GM18951 (cell line): ENCODE measurements around the gene CBX6.

ENCODE experiments used
- POLR2A ChIP-seq: IDR thresholded peaks from 4 replicates; pipeline ENCODE4 v1.6.1; 2011; ENCODE audit warnings: mild to moderate bottlenecking; ENCODE audit not compliant: insufficient read length, insufficient read depth; ENCODE audit errors: extremely low read depth
- in situ Hi-C: fragments of 300-500 bp; cut with MboI; formaldehyde crosslinking; loops from one replicate; pipeline ENCODE4 v1.12.0; 2022; ENCODE audit warnings: low sequenced_read_pairs, mixed read lengths, inconsistent platforms; ENCODE audit not compliant: unreplicated experiment

Gene CBX6

DNA sequence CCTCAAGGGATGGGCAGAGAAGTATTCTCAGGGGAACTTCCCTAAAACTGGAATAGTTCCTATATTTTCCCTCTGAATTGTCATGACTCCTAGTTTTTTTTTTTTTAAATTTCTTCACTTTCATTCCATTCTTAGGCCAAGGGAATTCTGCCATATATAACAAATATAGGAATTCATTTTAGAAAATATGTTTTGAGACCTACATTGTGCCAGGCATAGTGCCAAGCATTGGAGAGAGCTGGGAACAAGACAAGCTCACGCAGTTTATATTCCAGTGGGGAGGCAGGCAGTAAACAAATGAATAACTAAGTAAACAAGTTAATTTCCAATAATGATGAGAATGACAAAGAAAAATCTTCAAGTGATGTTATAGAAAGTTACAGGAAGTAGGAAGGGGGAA is 25.6 kb downstream of the CBX6 start:
- no peak for TF ChIP-seq POLR2A
- in situ Hi-C loops, result no loop called here

DNA sequence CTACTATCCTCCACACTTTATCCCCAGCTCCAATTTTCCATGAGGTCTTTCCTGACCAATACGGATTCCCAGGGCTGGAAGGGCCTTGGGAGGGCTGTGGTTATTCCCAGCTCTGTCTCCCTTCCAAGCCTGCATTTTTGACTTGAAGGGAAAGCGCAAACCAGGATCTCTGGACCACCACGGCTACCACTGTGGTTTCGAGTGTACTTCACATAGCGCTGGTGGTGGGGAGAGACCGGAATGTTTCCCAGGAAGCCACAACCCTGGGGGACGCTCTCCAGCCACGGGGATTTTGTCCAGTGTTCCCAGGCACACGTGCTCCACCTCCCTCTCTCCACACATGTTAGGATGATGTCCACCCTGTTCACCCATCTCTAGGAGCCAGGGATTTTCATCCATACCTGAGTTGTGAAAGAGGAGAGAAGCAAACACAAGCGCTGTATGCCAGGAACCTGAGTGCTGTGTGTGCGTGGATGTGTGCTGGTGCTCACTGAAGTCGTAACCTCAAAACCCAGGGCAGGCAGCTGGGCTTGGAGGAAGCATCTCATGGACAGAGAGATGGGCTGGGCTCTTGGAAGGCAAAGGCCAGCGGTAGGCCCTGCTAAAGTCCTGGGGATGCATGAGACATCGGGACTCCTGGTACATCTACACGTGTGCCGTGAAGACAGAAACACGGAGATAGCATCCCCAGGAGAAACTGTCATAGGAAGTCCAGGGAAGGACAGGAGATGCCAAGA is 26.8 kb downstream of the CBX6 start:
- TF ChIP-seq POLR2A, result no peak
- in situ Hi-C loops, result no loop called here

- no peak for TF ChIP-seq POLR2A
- in situ Hi-C loops, result no loop called here
These were observed 27.6 kb downstream of the CBX6 start for GRCh38 chr22:38844315-38845003.

- no peak for TF ChIP-seq POLR2A
- in situ Hi-C loops, result no loop called here
These were observed 28.2 kb downstream of the CBX6 start, which contains the start of gene NPTXR for GRCh38 chr22:38843657-38844314. TSS of gene NPTXR (minus strand) at chr22:38844028.

- in situ Hi-C loops, result no loop called here
- TF ChIP-seq POLR2A, result no peak
These were observed 28.8 kb downstream of the CBX6 start for GRCh38 chr22:38843201-38843656.

DNA sequence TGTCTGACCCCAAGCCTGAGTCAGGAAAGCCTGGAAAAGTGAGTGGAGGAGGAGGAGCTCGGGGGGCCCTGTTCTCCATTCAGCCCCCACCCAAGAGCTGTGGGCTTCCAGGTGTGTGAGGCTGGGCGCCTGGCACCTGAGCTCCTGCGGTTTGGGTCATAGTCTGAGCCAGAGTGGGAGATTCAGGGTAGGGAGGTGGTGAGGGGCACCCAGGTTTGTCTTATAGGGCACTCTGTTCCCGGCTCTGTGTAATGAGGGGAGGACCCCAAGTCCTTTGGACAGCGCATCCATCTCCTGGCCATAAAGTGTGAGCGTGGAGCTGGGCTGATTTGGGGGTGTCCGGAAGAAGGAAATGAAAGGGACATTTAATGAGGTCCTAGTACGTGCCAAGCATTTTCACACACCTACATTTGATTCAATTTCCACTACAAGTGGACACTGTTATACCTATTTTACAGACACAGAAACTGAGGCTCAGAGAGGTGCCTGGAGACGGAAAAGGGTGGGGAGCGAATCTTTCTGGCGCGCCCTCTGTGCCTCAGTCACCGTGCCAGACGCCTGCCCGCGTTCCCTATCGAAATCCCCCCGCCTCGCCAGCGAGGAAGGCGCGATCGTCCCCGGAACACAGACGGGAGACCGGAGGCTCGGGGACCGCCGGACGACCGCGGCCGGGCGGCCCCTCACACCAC is 29.4 kb downstream of the CBX6 start:
- in situ Hi-C loops, result no loop called here
- TF ChIP-seq POLR2A, result no peak

DNA sequence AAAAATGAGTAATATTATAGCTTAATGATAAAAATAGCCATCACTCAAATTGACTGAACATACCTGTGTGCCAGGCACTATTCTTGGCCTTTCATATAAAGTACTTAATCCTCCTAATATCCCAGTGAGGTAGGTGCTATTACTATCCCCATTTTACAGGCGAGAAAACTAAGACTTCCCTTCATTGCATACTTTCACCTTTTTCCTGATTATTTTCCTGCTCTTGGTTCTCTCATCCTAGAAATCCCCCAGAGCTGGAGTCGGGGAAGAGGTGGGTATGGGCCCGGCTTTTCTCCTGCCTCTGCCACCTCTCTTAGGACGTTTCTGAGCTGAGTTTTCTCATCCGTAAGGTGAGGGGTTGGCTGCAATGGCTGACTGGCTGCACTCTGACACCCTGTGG is 30.4 kb downstream of the CBX6 start:
- TF ChIP-seq POLR2A, result no peak
- in situ Hi-C loops, result no loop called here

- TF ChIP-seq POLR2A, result no peak
- in situ Hi-C loops, result no loop called here
These were observed 30.8 kb downstream of the CBX6 start for GRCh38 chr22:38841211-38841610.

GRCh38 chr22:38840129-38840528 is 31.9 kb downstream of the CBX6 start:
- no peak for TF ChIP-seq POLR2A
- in situ Hi-C loops, result no loop called here

- no peak for TF ChIP-seq POLR2A
- in situ Hi-C loops, result no loop called here
These were observed 32.3 kb downstream of the CBX6 start for GRCh38 chr22:38839686-38840085.

DNA sequence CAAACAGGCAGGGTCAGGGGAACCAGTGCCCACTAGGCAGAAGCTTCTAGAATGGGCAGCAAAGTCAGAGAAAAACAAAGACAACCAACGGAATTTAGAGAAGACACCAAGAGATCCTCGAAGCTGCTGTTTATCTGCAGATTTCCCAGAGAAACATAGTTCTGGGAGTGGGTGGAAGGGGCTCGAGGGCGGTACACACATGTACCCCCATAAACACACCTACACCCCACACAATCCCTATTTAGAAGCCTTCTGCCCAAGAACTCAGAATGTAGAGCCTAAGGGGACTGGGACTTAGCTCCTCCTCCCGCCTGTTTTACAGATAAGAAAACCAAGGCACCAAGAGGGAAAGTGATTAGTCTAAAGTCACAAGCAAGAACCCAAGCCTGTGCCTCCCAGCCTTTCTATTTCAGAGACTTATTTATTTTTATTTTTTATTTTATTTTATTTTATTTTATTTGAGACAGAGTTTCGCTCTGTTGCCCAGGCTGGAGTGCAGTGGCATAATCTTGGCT is 34.5 kb downstream of the CBX6 start:
- no peak for TF ChIP-seq POLR2A
- in situ Hi-C loops, result no loop called here

DNA sequence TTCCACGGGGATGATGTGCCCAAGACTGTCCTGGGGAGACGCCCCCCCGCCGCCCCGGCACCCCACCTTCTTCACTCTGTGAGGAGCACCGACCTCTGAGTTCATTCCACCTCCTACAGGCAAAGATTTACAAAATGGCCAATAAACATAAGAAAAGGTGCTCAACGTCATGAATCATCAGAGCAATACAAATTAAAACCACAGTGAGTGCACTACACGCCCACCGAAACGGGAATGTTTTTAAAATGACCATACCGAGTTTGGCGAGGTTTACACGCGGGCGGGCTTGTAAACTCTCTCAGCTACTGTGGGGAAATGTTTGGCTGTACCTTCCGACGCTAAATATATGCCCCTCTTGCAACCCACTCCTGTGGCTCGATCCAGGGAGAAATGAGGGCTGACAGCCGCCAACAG is 36.1 kb downstream of the CBX6 start:
- in situ Hi-C loops, result no loop called here
- no peak for TF ChIP-seq POLR2A

DNA sequence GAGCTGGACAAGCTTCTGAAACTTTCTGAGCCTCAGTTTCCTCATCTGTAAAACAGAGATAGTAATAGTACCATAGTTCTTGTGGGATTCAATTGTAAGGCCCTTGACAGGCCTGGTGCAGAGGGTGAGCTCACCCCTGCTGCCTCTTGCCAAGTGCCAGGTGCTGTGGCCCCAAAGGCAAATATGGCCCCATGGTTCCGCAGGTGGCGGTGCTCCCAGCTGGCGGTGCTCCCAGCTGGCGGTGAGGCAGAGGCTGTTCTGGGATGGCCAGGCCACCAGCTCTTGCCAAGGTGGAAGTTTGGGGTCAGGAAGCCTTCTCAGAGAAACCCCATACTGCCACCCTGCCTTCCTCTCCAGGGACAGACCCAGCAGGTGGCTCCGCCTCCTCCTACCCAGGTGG is 37.0 kb downstream of the CBX6 start:
- in situ Hi-C loops, result no loop called here

GRCh38 chr22:38834215-38834953 is 37.6 kb downstream of the CBX6 start:
- TF ChIP-seq POLR2A, result no peak
- in situ Hi-C loops, result no loop called here

More for the DNA sequence above, 37.0 kb downstream of the CBX6 start:
- TF ChIP-seq POLR2A, result no peak
